ENCODE data around the gene ING4.

Gene ING4

DNA sequence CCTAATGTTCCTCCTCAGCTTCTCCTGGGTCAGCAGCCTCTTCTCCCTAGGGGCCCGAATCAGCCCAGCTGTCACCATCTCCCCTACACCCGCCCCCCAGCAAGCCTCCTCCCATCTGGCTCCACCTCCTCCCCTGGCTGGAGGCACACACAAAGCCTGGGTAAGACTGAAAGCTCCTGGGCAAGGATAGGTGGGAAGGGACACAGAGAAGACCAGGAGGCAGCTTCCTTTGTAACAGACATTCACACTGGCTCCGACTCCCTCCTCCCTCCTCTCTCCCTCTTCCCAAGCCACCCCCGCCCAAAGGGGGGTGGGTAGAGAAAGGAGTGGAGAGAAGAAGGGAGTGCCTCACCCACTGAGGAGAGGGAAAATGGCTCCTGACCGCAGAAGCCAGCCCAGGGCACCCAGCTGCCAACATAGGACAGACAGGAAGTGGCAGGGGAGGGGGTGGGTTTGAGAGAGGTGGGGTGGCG, 59.8 kb downstream of the ING4 start:
- no peak overlapping the region for H3K27ac ChIP-seq (ENCODE audit: low read length)
- H3K9me3 ChIP-seq (ENCODE audit: control insufficient read depth in 1 of 2, low read length in 2 of 2) = no peaks in the 10 kb centered on the region
- H3K36me3 ChIP-seq (ENCODE audit: control insufficient read depth in 1 of 2, insufficient read depth in 2 of 2, low read length in 2 of 2) = peaks cover 38 to 42% of the 10 kb centered on the region in 2 donors
- H3K4me3 ChIP-seq (ENCODE audit: low read depth in 1 of 2, low read length in 2 of 2) = peak overlapping the region in 1 of 2 donors; percentile 30
- peaks cover 21 to 37% of the 10 kb centered on the region in 2 donors for H3K4me1 ChIP-seq (ENCODE audit: control insufficient read depth in 1 of 2, insufficient read depth in 2 of 2, low read length in 2 of 2)
- no peaks in the 10 kb centered on the region for H3K27me3 ChIP-seq (ENCODE audit: low read depth, low read length)

DNA sequence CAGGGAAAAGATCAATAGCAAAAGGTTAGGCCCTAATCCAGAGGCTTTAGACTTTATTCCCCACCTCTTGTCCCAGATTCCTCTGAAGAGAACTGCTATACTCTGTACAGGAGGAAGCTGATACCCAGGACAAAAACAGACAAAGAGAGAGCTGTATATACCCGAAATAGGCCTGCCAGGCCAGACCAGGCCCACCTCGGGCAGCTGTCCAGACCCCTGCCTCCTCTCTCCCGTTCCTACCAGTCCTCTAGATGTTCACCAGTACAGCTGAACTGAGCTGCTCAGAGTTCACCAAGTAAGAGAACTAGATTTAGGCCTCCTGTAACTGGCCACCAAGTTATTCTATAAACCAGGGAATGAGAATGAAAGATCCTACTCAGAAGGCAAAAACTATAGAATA, 60.4 kb downstream of the ING4 start:
- H3K36me3 ChIP-seq (ENCODE audit: control insufficient read depth in 1 of 2, insufficient read depth in 2 of 2, low read length in 2 of 2) = peaks cover 38 to 48% of the 10 kb centered on the region in 2 donors
- H3K9me3 ChIP-seq (ENCODE audit: control insufficient read depth in 1 of 2, low read length in 2 of 2) = no peaks in the 10 kb centered on the region
- peaks cover 21 to 37% of the 10 kb centered on the region in 2 donors for H3K4me1 ChIP-seq (ENCODE audit: control insufficient read depth in 1 of 2, insufficient read depth in 2 of 2, low read length in 2 of 2)
- no peak overlapping the region for H3K27ac ChIP-seq (ENCODE audit: low read length)
- no peak overlapping the region for H3K4me3 ChIP-seq (ENCODE audit: low read depth in 1 of 2, low read length in 2 of 2)
- no peaks in the 10 kb centered on the region for H3K27me3 ChIP-seq (ENCODE audit: low read depth, low read length)

Data from muscle layer of duodenum (tissue), 2 donors.